LNCAP (cell line): Measurements from ENCODE around the gene CADM1.

ENCODE experiments used
- TF ChIP-seq, protein P1 (sequence below): fragments of 450-650 bp; IDR thresholded peaks from 2 replicates; pipeline ENCODE4 v1.5.1; 2017; ENCODE audit warnings: mild to moderate bottlenecking

CADM1 gene

DNA sequence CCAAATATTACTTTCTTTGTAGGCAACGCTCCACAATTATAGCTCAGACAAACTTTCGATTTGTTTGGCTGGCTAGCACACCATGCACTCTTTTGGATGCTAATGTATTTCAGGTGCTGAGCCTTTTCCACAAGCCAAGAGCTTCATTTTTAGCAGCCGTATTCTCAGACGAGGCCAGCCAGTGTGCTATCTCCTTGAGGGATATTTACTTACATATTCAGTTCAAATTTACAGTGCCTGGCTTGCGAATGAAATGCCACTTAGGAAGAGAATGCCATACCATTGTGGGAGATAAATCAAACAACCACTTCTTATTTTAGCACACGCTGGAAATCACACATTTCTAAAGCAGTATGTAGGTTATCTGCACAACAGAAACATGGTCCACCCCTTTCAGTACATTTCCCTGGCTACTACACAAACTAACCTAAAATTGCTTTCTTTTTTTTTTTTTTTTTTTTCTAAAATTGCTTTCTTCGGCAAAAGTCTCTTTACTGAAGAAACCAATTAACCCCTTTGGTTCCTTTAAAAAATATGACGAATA lies 236.9 kb downstream of the CADM1 start:
- TF ChIP-seq, protein P1, sequence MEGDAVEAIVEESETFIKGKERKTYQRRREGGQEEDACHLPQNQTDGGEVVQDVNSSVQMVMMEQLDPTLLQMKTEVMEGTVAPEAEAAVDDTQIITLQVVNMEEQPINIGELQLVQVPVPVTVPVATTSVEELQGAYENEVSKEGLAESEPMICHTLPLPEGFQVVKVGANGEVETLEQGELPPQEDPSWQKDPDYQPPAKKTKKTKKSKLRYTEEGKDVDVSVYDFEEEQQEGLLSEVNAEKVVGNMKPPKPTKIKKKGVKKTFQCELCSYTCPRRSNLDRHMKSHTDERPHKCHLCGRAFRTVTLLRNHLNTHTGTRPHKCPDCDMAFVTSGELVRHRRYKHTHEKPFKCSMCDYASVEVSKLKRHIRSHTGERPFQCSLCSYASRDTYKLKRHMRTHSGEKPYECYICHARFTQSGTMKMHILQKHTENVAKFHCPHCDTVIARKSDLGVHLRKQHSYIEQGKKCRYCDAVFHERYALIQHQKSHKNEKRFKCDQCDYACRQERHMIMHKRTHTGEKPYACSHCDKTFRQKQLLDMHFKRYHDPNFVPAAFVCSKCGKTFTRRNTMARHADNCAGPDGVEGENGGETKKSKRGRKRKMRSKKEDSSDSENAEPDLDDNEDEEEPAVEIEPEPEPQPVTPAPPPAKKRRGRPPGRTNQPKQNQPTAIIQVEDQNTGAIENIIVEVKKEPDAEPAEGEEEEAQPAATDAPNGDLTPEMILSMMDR = no peak

DNA sequence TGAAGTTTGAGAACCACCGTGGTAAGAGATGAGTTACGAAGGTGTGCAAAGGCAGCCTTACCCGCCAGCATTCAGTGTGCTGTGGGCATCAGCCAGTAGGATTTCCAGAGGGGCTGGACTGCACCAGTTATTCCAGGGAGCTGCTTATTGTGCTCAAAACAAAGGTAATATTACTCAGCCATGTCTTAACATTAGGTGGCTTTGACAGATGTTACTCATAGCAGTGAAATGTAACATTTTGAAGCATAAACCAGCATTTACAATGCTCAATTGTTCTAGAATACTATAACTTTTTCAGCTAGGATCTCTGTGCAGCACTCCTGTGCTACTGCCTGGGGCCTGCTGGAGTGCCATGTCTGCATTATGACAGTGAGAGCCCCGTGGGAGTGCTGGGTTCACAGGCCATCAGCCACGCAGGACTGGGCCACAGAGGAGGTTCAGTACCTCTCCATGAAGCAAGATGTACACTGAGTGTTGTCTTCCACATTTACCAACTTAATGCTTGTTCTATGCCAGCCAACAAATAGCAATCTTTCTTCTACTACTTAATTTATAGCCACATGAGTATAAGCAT lies 238.1 kb downstream of the CADM1 start:
- TF ChIP-seq, protein P1 = no peak

DNA sequence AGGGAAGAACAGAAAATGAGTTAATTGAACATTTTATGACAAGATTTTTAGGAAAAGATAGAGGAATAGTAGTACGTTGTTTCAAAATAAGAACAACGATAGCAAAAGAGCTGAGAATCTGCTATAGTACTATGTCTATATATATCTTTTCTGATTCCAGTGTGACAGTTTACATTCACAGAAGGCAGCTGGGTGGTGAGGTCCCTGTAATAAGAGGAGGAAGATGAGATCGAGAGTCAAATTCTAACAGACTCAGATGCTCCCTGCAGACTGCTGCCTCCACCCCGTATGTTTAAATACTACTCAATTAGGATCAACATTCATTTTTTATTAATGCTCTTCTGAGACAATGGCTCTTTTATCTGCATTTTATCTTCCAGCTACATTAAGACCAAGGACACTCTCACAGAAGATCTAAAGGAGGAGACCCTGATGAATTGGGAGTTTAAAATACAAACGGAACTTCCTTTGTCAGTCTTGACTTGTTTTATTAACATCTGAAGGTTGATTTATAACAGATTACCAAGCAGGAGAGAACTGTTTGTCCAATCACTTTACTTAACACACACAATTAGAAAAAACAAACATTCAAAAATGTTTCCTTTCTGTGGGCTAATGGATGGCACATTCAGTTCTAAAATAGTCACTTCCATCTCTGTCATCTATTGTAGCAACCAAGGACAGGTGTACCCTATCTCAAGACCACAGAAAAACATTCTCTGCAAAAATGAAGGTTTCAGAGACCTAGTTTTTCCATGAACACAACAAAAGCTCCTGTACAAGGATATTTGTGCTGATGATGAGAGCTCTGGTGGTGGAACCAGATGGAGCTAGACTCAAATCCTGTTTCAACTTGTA lies 240.2 kb downstream of the CADM1 start:
- TF ChIP-seq, protein P1 = no peak

DNA sequence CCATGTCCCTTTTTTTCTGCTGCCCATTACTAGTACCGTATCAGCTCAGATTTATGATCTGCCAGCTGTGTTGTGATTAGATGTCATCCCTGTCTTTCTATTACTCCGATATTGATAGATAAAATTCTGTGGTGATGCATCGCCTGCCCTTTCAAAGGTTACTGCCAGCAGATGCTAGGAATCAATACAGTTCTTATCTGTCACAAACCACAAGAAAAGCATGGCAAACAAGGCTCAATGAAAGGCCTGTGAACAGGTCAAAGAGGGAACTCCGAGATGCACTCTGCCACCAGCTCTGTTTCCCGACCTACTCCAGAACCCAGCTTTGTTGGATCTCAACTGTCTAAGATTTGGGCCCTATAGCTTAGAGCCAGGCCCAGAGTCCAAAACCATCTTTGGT lies 246.0 kb downstream of the CADM1 start:
- TF ChIP-seq, protein P1 = no peak

DNA sequence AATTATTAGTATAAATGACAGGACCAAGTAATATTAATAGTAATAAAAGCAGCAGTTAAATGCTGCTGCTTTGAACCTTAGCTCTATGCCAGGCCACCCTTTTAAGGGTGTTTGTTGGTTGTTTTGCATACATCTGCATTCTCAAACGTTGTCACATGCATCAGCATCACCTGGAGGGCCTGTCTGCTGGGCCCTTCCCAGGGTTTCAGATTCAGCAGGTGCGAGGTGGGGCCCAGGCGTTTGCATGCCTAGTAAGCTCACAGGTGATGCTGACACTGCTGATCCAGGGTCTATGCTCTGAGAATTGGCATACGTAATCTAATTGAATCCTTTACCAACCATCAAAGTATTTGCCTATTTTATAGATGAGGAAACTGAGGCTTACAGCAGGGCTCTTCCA lies 246.5 kb downstream of the CADM1 start:
- TF ChIP-seq, protein P1 = no peak

DNA sequence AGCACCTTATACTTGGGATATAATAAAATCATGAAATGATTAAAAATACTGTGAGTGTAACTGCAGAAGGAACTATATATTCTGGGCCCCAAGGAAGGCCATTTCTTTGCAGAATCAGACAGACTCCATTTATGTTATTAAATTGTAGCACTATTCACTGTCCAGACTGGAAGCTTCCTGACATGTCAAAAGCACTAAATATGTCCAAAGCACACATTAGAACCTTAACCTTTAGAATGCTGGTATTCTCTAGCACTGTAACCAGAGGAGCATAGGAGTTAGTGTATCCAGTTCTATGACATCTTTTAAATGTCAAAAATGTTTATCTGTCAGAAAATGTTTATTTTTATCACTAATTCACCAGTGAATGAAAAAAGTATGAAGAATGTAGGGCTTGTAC lies 246.9 kb downstream of the CADM1 start:
- TF ChIP-seq, protein P1 = no peak

DNA sequence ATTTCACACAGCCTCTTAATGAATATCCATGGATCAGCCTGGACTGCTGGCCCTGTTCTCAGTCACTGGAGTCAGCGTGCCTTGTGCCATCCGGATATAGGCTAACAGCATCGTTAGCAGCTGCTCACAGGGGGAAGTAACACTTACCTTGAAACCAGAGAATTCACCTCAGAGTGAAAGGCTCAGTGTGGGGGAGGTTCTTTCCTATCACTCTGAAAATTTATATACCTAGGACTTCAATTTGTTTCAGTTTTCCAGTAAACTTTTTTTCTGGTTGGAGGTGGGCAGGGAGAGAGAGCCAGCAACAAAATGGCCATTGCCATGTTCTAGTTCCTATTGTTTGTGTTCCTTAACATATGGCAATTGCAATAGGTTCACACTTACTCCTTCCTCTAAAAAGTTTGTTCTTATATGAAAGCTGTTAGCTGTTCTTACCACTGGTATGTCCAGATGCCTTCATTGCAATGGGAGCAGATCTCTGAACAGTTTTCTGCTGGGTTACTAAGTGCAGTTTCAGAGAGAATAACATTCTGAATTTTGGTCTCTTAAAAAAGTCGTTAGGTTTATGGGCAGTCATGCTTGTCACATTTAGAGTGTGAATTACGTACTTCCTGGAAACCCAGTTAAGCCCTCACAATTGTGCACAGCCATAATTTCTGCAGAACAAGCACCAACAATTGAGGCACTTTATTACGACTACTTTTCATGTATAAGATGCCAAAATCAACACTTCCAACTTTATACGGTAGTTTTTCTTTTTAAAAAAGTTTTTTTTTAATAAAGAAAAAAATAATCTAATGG lies 247.6 kb downstream of the CADM1 start:
- TF ChIP-seq, protein P1 = no peak
